GM18867 (cell line): Measurements from ENCODE around the gene MATN1.

Experiments
- ATAC-seq: cut with Tn5 transposase; IDR thresholded peaks from one replicate; pipeline ENCODE4 v1.9.1; 2021; ENCODE audit warnings: mild to moderate bottlenecking, moderate library complexity; ENCODE audit not compliant: unreplicated experiment

The MATN1 gene

DNA sequence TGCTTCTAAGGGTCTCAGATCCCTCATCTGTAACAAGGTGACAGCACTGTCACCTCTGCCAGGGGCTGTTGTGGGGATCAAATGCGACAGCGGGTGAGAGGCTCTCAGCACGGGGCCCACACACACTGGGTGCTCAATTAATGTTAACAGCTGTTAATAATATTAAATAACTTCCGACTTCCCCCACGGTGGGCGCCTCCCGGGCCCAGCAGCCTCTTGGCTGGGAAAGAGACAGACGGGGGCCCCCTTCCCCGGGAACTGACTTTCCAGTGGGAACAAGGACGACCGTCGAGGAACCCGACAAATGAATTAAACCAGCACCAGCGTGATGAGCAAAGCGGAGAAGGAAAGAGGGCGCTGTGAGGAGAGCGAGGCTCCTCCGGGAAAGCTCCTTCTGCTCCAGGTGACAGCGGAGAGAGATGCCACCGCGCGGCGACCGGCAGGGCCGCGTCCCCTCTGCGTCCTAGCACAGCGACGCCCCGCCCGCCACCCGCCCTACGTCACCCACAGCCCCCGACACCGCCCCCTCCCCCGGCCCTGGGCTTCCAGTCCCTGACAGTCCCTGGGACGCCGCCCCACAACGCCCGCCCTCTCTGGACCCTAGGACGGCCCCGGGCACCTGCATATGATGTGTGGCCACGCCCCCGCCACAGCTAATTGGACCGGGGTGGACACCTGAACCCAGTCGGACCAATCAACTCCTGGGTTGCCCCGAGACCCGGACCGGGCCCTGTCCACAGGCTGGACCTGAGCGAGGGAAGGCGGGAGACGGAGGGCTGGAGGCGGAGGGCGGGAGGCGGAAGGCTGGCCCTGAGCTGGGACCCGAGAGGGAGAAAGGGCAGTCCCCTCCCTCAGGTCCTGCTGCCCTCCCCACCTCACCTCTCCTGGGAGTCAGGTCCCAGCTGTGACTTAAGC, 38.2 kb downstream of the MATN1 start:
- no peak for ATAC-seq

DNA sequence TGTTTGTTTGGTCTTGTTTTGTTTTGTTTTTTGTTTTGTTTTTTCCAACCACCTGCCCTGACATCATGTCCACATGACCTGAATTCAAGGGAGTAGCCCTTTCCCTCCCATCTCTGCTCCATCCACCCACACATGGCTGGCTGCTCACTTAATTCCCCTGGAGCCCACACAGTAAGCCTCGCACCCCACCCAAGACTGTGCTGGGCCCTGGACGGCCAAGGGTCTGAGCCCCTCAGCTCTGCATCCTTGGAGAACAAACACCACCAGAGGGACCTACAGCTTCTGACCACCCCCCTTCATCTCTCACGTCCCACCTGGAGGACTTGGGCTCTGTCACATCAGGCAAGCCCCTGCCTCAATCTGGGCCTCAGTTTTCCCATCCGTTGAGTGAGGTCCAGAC, 39.1 kb downstream of the MATN1 start:
- no peak for ATAC-seq

DNA sequence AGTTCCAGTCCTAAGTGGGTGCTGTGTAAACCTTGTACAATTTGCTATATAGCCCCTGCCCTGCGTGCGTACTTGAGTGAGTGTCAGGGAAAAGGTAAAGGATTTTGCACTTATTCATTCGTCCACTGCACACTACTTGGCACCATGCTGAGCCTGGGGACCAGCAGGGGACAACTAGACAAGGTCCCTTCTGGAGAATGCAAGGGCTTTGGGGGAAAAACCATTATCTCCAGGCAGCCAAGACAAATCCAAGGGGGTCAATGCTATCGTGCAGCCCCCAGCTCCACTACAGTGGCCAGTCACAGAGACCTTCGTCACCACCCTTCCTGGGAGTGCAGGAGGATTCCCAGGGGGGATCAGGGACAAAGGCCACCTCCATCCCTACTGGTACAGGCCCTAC, 39.7 kb downstream of the MATN1 start:
- ATAC-seq = no peak

DNA sequence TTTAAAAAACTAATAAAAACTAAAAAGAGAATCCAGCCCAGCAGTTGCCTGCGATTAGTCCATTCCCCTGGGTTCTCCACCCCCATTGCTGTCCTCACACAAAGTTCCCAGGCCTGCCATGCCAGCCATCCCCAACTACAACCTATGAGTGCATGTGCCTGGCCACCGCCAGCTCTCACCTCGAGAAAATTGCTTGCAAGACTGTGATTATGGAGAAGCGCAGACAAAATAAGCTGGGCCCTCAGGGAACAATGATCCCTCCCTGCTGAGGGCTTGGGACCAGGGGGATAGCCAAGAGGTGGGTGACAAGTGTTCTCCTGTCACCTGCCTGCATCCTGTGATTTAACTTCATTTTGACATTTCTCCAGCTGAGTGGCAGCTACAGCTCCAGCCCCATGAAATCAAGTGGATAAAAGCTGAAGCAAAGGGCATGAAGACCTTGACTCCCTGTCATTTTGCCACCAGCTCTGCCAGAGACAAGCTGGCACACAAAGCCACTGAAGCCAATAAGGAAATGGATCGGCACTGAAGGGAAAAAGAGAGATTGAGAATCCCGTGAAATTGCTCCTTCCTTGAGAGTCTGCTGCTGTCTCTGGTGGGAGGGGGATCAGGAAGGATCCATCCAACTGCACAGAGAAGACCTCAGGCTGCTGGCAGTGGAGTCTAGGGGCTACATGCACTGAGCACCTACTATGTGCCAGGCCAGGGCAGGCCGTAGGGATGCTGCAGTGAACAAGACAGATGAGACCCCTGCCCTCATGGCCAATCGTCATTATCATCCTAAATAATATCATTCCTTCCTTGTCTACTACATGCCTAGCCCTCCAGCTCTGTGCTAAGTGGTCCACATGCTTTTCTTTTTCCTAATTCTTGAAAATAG, 40.7 kb downstream of the MATN1 start:
- ATAC-seq = no peak

DNA sequence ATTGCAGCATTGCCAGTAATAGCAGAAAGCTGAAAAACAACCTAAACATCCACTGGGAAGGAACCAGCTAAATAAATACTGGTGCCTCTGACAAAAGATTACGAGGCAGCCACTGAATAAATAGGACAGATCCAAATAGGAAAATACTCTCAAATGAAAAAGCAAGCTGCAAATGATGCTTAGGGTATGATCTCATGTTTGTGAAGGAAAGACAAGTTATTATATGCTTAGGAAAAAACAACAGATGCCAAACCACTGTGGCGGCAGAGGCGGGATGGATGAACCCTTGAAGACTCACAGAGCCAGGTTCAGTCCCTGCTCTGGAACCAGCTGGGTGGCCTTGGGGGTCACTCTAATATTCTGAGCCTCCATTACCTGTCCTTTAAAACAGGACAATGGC, 41.6 kb downstream of the MATN1 start:
- ATAC-seq = no peak

DNA sequence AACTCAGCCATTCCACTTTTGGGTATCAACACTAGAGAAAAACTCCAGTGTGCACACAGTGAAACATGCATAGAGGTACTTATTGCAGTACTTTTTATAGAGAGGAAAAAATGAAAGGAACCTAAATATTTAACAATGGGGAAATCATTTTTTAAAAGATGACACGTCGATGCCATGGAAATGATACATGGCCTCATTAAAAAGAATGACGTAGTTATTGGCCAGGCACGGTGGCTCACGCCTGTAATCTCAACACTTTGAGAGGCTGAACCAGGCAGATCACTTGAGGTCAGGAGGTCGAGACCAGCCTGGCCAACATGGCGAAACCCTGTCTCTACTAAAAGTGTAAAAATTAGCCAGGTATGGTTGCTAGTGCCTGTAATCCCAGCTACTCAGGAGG, 42.5 kb downstream of the MATN1 start:
- ATAC-seq = no peak

DNA sequence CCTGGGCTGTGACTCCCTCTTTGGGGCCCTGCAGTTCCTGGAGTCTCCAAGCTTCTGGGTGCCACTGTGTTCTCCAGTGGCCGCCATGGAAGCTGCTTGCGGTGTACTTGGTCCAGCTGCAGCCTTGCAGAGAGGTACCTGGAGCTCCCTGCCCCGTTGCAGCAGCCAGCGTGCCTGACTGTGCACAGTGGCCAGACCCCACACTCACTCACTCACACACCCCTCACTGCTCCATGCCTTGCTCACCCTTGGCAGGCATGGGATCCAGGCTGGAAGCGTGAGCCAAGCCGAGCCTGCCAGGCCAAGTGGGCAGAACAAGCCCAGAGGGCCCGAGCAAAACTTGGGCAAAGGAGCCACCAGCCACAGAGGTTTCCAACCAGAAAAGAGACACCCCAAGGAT, 43.0 kb downstream of the MATN1 start:
- no peak for ATAC-seq

DNA sequence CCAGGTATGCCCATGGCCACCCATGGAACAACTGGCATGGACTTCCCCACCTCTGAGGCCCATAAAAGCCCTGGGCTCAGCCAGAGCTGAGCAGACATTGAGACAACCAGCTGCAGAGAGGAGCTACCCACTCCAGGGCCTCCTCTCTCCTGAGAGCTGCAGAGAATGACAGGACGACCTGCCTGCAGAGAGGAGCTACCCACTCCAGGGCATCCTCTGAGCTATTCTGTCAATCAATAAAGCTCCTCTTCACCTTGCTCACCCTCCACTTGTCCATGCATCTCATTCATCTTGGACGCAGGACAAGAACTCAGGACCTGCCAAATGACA, 43.4 kb downstream of the MATN1 start:
- ATAC-seq = no peak

DNA sequence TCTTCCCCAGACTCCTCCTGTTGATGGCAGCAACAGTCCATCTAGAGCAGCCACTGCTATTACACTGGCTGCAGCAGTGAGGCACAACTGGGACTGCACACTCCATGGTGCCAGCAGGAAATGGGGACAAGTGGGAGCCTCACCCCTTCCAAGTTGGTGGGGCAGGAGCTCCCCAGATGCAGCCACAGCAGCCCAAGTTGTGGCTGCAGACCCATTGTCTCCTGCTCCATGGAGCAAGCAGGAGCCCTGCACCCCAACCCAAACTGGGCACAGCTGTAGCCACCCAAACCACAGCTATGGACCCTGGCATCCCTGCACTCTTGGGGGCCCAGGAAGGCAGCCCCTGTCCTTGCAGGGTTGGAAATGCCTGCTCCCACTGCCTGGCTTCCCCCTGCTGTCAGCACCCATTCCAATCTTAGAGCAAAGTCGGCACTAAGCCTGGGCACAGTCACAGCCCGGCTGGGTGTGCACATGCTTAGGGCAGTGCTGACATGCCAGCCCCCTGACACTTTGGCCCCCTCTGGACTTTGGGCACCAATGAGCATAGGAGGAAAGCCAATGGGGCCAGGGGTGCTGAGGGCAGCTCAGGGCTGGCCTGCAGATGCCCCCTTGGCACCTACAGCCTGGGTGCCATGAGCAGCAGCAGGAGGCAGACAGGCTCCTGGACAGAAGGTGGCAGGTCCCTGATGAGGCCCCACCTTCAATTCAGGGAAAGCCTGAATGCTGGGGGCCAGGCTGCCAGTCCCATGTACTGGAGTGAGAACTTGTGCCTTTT, 44.0 kb downstream of the MATN1 start:
- no peak for ATAC-seq

DNA sequence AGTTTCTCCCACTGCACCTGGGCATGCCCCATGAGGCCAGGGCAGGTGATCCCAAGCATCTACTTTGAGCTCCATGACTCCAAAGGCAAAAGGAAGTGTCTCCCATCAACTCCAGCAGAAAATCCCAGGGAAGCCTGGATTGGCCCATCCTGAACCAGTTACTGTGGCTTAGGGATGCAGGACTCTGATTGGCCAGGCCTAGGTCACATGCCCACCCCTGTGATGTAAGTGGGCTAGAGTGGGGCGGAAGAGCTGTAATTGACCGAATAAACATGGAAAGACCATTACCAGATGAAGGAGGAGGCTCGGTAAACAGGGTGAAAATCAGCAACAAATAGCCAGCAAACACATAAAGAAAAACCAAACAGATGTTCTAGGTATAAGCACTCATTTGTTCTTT, 45.2 kb downstream of the MATN1 start:
- ATAC-seq = no peak

DNA sequence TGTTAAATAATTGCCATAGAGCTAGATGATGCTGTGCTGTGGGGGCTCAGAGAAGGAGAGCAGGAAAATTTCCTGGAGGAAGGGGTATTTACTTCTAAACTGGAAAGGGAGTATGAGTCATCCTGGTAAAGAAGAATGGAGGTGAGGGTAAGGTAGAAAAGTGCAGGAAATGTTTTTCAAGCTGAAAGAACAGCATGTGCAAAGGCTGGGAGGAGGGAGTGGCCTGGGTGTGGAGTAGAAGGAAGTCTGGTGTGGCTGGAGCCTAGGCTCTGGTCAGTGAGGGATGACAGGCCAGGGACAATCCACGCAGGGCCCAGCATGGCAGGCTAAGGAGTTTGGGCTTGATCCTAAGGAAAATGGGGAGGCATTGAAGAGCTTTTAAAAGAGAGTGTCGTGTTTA, 45.9 kb downstream of the MATN1 start:
- ATAC-seq = no peak

DNA sequence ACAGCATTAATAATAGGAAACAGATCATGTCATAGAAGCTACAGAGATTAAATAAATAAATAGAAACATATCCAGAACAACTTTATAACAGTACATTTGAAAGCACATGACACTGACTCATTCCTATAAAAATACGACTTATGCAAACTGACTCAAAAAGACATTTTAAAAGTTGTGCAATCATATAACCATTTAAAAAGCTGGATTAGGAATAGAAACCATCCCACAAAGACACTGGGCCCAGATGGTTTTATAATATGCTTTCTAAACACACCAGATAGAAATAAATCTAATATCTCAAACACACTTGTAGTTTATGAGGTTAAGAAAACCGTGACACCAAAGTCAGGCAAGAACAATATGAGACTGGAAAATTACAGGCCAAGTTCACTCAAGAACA, 47.6 kb downstream of the MATN1 start:
- no peak for ATAC-seq

DNA sequence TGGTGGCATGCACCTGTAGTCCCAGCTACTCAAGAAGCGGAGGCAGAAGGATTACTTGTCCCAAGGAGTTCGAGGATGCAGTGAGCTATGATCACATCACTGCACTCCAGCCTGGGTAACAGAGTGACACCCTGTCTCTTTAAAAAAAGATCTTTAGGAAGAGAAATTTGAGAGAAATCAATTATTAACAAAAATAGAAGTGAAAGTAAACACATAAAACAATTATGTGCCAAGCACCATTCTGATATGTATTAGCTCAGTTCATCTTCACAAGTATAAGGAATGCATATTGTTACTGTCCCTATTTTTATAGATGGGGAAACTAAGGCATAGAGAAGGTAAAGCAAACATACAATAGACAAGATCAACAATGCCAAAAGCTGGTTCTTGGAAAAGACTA, 48.1 kb downstream of the MATN1 start:
- ATAC-seq = no peak

DNA sequence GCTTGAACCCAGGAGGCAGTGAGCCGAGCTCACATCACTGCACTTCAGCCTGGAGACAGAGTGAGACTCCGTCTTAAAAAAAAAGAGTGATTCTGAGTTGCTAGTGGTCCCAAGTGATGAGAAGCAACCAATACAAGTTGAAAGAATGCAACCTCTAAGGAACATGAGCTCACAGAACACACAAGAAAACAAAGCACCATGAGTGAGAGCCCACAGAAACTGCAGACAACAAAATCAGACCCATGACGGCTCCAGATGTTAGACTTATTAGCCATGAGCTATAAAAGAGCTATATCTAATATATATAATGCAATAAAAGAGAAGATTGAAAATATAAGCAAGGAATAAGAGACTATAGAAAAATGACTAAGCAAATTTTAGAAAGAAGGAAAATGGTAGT, 50.0 kb downstream of the MATN1 start:
- ATAC-seq = no peak

DNA sequence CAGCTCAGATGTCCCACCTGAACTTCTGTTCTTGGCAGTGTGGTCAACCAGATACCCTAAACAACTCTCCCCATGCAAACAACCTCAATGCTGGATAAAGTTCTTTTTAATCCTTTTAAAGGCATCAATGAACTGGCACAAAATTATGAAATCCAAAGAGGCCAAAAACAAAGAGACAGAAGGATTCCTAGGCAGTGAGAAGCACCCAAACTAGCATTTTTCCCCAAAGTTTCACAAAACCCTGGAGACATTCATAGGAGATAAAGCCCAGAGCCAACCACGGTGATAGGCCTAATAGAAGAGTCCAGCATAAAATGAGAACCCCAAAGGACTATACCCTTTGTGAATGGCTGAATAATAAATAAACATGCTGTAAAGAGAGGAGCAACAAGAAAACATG, 50.7 kb downstream of the MATN1 start:
- no peak for ATAC-seq

DNA sequence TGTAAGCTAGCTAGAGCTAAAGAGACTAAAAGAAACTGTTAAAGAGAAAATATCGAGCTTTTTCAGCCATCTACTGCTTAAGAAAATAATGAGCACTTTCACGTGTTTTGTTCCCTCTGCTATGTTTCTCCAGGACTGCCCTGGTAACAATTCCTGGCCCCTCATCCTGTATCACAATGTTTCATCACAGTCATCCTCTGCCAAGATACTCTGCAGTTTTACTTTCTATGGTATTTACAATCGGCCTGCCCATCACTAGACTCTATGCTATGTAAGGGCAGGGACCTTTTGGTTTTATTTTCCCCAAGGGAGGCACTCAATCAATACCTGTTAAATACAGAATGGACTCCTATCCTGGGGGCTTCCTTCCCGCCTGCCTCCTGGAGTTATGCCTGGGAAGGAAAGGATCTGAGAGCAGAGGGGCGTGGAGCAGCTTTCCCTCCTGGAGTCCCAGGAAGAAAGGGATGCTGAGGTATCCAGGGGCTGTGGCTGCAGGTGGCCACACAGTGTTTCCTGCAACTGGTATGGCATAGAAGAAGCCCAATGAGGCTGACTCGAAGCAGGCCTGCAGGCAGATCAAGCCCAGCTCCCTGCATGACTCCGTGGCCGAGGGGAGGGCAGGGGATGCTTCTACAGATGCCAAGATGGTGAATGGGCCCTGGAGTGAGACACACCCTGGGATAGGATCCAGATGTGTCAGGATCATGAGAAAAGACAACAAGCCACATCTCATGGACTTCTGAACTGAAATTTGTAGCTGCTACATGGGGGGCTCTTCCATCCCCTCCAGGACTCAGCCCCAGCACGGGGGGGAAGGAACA, 52.9 kb downstream of the MATN1 start:
- no peak for ATAC-seq

DNA sequence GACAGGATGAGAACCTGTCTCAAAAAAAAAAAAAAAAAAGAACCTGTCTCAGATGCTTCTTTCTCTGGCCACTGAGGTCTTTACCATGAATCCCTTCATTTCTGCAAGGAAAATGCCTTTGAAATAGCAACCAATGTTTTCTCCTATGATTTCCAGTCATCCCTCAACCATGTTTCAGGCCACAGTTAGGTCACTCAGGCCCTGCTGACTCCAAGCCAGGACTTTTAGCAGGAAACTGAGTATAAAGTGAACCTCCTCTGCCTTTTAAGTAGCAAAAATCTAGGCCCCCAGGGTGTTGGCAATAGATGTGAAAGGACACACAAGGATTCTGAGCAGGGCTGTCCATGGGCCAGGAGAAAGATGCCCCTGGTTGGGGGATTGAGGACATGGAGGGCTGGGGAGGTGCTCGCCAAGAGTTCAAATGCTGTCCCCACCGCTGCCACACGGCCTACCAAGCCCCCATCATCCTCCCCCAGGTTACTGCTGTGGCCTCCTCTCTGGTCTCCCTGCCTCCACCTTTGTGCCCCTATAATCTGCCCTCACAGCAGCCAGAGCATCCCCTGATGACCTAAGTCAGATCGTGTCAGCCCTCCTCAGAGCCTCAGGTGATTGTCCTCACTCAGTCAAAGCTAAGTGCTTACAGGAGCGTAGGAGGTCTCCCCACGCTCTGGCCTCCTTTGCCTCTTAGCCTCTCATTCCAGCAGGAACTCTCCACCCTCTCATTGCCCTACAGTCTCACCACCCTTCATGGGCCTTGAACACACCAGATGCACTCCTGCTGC, 54.6 kb downstream of the MATN1 start:
- no peak for ATAC-seq

DNA sequence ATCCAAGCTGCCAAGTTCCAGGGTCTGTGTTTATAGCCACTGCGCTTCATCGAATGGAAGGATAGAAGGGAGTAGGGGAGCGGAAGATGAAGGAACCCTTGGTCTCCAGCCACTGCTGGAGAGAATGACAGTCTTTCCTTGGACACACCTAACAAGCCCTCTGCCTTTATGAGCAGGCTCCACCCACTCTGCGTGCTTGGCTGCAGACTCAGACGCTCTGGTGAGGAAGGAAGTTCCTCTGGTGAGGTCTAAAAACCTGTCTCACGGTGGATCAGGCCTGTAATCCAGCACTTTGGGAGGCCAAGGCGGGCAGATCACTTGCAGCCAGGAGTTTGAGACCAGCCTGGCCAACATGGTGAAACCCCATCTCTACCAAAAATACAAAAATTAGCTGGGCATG, 55.4 kb downstream of the MATN1 start:
- no peak for ATAC-seq

DNA sequence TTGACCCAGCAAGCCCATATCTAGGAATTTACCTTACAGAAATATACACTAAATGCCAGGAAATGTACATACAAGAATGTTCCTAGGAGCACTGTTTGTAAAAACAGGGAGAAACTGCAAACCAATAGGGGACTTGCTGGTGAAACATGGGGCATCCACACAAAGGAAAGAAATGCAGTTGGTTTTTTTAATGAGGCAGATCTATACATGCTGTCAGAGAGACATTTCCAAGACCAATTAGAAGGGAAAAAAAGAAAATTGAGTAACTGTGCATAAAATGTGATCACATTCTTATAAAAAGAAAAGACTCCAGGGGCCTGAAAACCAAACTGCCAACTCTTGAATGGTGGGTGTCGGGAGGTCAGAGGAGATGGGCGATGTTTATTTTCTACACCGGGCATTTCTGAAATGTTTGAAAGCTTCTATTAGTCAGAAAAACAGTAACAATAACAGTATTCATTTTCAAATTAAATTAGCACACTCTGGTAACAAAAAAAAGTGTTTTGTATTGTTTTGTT, 56.6 kb downstream of the MATN1 start:
- no peak for ATAC-seq
